ENCODE data around the gene ARL3. TPM values are rescaled to one million over a fixed set of nuclear protein-coding genes. Genes with fewer than 3 reads are reported as not detected.
A peak's percentile ranks its signal among the peaks of the same experiment; 100 is the strongest.

Gene ARL3
- total RNA-seq, 4 donors from 2014 or later = 7.1 to 9.8 (median 9.1) TPM

DNA sequence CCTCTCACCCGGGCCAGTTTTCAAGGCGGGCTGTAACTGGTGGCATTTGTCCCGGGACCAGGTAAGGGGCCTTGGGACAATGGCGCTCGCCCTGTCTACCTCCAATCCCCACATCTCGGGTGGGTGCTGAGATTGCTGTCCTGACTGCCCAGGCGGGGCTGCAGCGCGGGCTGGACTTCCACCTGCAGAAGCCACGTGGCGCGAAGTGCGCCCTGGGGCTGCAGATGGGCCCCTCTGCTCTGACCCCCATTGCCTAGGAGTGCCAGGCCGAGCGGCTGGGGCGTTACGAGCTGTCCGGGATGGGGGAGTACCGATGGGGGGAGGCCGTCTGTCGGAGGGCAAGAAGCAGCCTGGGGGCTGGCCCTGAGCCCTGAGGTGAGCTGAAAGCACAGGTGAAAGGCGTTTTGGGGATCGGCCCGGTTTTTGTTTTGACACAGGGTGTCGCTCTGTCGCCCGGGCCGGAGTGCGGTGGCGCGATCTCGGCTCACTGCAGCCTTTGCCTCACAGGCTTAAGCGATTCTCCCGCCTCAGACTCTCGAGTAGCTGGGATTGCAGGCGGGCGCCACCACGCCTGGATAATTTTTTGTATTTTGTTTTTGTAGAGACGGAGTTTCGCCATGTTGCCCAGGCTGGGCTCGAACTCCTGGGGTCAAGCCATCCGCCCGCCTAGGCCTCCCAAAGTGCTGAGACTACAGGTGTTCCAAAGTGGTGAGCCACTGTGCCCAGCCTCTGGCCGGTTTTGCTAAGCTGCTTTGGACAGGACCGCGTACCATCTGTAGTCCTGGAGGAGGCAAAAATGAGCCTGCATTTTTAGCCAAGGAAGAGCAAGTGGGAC is 641 bp upstream of the ARL3 start, which contains the start of gene SFXN2:
SFXN2 (plus strand) TSS at position 16 of the 835 bp plus-strand sequence. CDS start 12,001 bp downstream, outside the sequence.
- TF ChIP-seq POLR2AphosphoS5 (IDR thresholded peaks at IDR 0.05) (no peak), POLR2A (IDR thresholded peaks at IDR 0.05) (no peak), EP300 (IDR thresholded peaks at IDR 0.05) (no peak)
- TF ChIP-seq, protein P1, sequence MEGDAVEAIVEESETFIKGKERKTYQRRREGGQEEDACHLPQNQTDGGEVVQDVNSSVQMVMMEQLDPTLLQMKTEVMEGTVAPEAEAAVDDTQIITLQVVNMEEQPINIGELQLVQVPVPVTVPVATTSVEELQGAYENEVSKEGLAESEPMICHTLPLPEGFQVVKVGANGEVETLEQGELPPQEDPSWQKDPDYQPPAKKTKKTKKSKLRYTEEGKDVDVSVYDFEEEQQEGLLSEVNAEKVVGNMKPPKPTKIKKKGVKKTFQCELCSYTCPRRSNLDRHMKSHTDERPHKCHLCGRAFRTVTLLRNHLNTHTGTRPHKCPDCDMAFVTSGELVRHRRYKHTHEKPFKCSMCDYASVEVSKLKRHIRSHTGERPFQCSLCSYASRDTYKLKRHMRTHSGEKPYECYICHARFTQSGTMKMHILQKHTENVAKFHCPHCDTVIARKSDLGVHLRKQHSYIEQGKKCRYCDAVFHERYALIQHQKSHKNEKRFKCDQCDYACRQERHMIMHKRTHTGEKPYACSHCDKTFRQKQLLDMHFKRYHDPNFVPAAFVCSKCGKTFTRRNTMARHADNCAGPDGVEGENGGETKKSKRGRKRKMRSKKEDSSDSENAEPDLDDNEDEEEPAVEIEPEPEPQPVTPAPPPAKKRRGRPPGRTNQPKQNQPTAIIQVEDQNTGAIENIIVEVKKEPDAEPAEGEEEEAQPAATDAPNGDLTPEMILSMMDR (IDR thresholded peaks at IDR 0.05) = no peak
- no peaks in the 10 kb centered on the region for H3K36me3 ChIP-seq
- H3K4me1 ChIP-seq = peaks cover 0 to 61% (median 6%) of the 10 kb centered on the region in 3 donors
- peak within 1 kb of the TSS; percentile 70 to 84 for H3K4me3 ChIP-seq
- no peak for ATAC-seq
- peak within 1 kb of the TSS; percentile 66 to 96 (median 90) for H3K27ac ChIP-seq
- 6% methylated on average over 3 of the region's 46 CpGs; no CpG with 5 or more reads in 1 of the 2 donors for WGBS, 2 donors (ENCODE audit: low coverage in 1 of 2)
- H3K27me3 ChIP-seq = no peaks in the 10 kb centered on the region
- no peaks in the 10 kb centered on the region for H3K9me3 ChIP-seq

DNA sequence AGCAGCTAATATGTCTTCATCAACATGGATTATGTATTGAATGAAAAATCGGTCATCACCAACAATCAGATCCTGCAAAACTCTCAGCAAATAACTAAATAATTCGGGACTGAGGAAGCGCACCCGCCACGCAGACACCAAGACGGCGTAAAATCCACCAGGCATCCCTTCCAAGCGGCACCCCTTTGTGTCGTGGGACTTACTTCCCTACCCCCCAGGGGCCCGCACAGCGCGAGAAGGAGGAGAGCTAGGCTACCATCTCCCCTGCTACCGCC is 721 bp downstream of the ARL3 start:
- H3K9me3 ChIP-seq = no peaks in the 10 kb centered on the region
- H3K4me1 ChIP-seq = peaks cover 0 to 59% (median 6%) of the 10 kb centered on the region in 3 donors
- 0% methylated on average over 1 of the region's 13 CpGs; no CpG with 5 or more reads in 1 of the 2 donors for WGBS, 2 donors (ENCODE audit: low coverage in 1 of 2)
- H3K36me3 ChIP-seq = no peaks in the 10 kb centered on the region
- no peaks in the 10 kb centered on the region for H3K27me3 ChIP-seq
- TF ChIP-seq POLR2AphosphoS5 (IDR thresholded peaks at IDR 0.05) = no peak
- TF ChIP-seq POLR2A (IDR thresholded peaks at IDR 0.05) = no peak
- no peak for TF ChIP-seq EP300 (IDR thresholded peaks at IDR 0.05)
- H3K4me3 ChIP-seq = peak overlapping the region; percentile 70 to 84
- ATAC-seq = peak; percentile 17
- peak overlapping the region; percentile 66 to 96 (median 90) for H3K27ac ChIP-seq

DNA sequence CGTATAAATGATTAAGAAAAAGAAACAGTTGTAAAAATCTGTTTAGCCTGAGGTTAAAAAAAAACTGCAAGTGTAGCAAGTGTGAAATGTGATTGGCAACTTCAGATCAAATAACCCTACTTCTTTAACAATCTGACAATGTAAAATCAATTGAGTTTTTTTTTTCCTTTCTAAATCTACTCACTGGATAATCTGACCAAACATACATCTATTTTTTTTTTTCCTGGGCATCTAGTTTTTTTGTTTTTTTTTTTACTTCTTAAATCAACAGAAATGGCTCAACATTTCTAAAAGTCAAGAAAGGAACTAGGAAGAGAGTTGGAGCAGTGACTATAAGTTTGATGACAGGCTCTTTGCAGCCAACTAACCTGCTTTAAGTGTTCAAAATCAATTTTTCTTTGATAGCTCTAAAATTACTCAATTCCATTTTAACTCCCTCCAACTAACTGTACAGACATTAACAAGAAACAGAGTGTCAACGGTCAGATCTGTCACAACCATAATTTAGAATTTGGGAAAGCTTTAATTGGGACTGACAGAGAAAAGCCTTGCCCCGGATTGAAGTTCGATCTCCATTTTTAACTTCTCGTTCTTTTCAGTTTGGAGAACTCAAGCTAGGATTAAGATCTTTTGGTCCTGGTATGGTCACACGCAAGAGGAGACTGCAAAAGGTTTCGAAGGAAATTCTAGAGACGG is 1.2 kb downstream of the ARL3 start:
- peak overlapping the region; percentile 66 to 96 (median 90) for H3K27ac ChIP-seq
- H3K36me3 ChIP-seq = no peaks in the 10 kb centered on the region
- no peaks in the 10 kb centered on the region for H3K9me3 ChIP-seq
- no peak for TF ChIP-seq POLR2AphosphoS5 (IDR thresholded peaks at IDR 0.05)
- TF ChIP-seq, protein P1 (IDR thresholded peaks at IDR 0.05) = no peak
- H3K27me3 ChIP-seq = no peaks in the 10 kb centered on the region
- no peak for ATAC-seq
- H3K4me3 ChIP-seq = peak overlapping the region; percentile 70 to 84
- peaks cover 0 to 54% (median 6%) of the 10 kb centered on the region in 3 donors for H3K4me1 ChIP-seq
- WGBS, 2 donors (ENCODE audit: low coverage in 1 of 2) = 4 to 6% methylated on average over 5 to 8 of the region's 8 CpGs

DNA sequence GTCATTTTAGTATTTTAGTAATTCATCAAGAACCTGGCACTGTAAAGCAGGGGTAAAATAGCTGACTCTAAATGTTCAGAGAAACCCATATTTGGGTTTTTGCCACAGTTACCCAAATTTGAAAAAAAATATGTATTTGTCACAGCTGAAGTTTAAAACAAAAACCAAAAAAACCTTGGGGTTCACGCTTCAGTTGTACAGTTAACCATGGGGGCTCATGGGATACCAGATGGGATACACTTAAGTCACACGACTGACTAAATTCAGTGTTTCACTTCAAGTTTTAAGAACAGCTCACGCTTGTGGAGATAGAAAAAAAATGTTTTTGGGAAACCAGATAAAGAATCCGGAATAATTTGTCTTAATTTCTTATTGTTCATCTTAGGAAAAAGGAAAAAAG is 2.1 kb downstream of the ARL3 start:
- H3K4me1 ChIP-seq = peaks cover 0 to 49% (median 6%) of the 10 kb centered on the region in 3 donors
- no peaks in the 10 kb centered on the region for H3K36me3 ChIP-seq
- H3K27me3 ChIP-seq = no peaks in the 10 kb centered on the region
- no peak overlapping the region for H3K27ac ChIP-seq
- 80 to 81% methylated on average over 4 of the region's 4 CpGs for WGBS, 2 donors (ENCODE audit: low coverage in 1 of 2)
- H3K9me3 ChIP-seq = no peaks in the 10 kb centered on the region
- TF ChIP-seq, protein P1 (IDR thresholded peaks at IDR 0.05) = no peak
- no peak for TF ChIP-seq EP300 (IDR thresholded peaks at IDR 0.05)
- TF ChIP-seq POLR2AphosphoS5 (IDR thresholded peaks at IDR 0.05) = no peak
- TF ChIP-seq POLR2A (IDR thresholded peaks at IDR 0.05) = no peak
- ATAC-seq = no peak
- no peak overlapping the region for H3K4me3 ChIP-seq

DNA sequence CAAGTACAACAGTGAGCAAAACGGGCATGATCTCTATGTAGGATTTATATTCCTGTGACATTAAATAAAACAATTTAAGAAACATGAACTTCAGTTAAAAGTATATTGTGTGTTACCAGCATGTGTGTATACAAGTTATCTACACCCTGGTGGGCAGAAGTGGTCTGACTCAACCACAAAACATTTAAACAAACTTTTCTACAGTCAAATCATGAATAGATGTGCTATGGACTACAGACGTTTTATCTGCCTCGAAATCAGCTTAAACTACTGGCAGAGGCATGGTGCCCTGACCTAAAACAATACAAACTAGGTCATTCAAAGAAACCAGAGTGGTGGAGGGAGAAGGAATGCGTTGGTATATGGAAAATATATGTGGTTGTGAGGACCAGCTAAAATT is 3.6 kb downstream of the ARL3 start:
- Histone ChIP-seq H3K36me3 (no peaks in the 10 kb centered on the region), H3K27me3 (no peaks in the 10 kb centered on the region), H3K27ac (no peak overlapping the region), H3K4me1 (peaks cover 0 to 42% (median 6%) of the 10 kb centered on the region in 3 donors), H3K4me3 (no peak overlapping the region), H3K9me3 (no peaks in the 10 kb centered on the region)
- TF ChIP-seq POLR2A (IDR thresholded peaks at IDR 0.05) (no peak), POLR2AphosphoS5 (IDR thresholded peaks at IDR 0.05) (no peak), EP300 (IDR thresholded peaks at IDR 0.05) (no peak)
- TF ChIP-seq, protein P1 (IDR thresholded peaks at IDR 0.05) = peak in 1 of 4 experiments; percentile 12
- 28% methylated on average over 4 of the region's 4 CpGs for WGBS, 2 donors (ENCODE audit: low coverage in 1 of 2)
- ATAC-seq = no peak

All from gastroesophageal sphincter (tissue), 4 donors.